H9 (cell line): ENCODE measurements around the gene C2orf72. TPM values are rescaled to one million over a fixed set of nuclear protein-coding genes. Genes with fewer than 3 reads are reported as not detected.

Experiments
- DNase-seq: peaks from one replicate; pipeline ENCODE4 v3.0.0-alpha.2; 2017
- H2AFZ ChIP-seq: one replicate; pipeline ENCODE4 v1.6.1; 2013; ENCODE audit warnings: mild to moderate bottlenecking, low read length, control low read depth, moderate library complexity
- H2AK5ac ChIP-seq: 2 replicates; pipeline ENCODE4 v1.6.1; 2013; ENCODE audit warnings: low read length, control low read depth, mixed read lengths; ENCODE audit not compliant: insufficient read length
- H2BK120ac ChIP-seq: one replicate; pipeline ENCODE4 v1.6.1; 2013; ENCODE audit warnings: low read depth, mild to moderate bottlenecking, low read length, control low read depth, inconsistent platforms; ENCODE audit not compliant: poor library complexity, severe bottlenecking
- H2BK12ac ChIP-seq: 2 replicates; pipeline ENCODE4 v1.6.1; 2013; ENCODE audit warnings: low read length, control low read depth, mixed read lengths, low read depth; ENCODE audit not compliant: insufficient read length
- H2BK15ac ChIP-seq: 2 replicates; pipeline ENCODE4 v1.6.1; 2013; ENCODE audit warnings: low read depth, low read length, control low read depth
- H2BK20ac ChIP-seq: one replicate; pipeline ENCODE4 v1.6.1; 2013; ENCODE audit warnings: low read depth, mild to moderate bottlenecking, low read length, control low read depth, inconsistent platforms; ENCODE audit not compliant: poor library complexity, severe bottlenecking
- H2BK5ac ChIP-seq: 2 replicates; pipeline ENCODE4 v1.6.1; 2013; ENCODE audit warnings: low read length, control low read depth, mixed read lengths; ENCODE audit not compliant: insufficient read length
- H3K14ac ChIP-seq: 2 replicates; pipeline ENCODE4 v1.6.1; 2013; ENCODE audit warnings: low read length, control low read depth; ENCODE audit not compliant: insufficient read depth
- H3K18ac ChIP-seq: 2 replicates; pipeline ENCODE4 v1.6.1; 2013; ENCODE audit warnings: low read depth, mild to moderate bottlenecking, mixed read lengths, low read length, control low read depth; ENCODE audit not compliant: insufficient read length
- H3K23ac ChIP-seq: 2 replicates; pipeline ENCODE4 v1.6.1; 2013; ENCODE audit warnings: low read length, control low read depth, mixed read lengths, low read depth; ENCODE audit not compliant: insufficient read length
- H3K23me2 ChIP-seq: 2 replicates; pipeline ENCODE4 v1.6.1; 2013; ENCODE audit warnings: low read depth, mild to moderate bottlenecking, mixed read lengths, low read length, control low read depth; ENCODE audit not compliant: insufficient read length, poor library complexity, severe bottlenecking
- H3K27ac ChIP-seq: 2 replicates; pipeline ENCODE4 v1.5.1; 2013; ENCODE audit warnings: low read length, control low read depth, mixed read lengths, low read depth; ENCODE audit not compliant: insufficient read length
- H3K27me3 ChIP-seq: 2 replicates; pipeline ENCODE4 v1.6.1; 2013; ENCODE audit warnings: low read length, control low read depth, inconsistent platforms; ENCODE audit not compliant: insufficient read depth
- H3K4ac ChIP-seq: 2 replicates; pipeline ENCODE4 v1.6.1; 2013; ENCODE audit warnings: low read depth, mild to moderate bottlenecking, control low read depth, inconsistent platforms, low read length, moderate library complexity
- H3K4me1 ChIP-seq: 2 replicates; pipeline ENCODE4 v1.6.1; 2013; ENCODE audit warnings: low read length, control low read depth, inconsistent platforms; ENCODE audit not compliant: insufficient read depth
- H3K4me2 ChIP-seq: 2 replicates; pipeline ENCODE4 v1.6.1; 2013; ENCODE audit warnings: low read length, control low read depth, mixed read lengths; ENCODE audit not compliant: insufficient read length, insufficient read depth
- H3K56ac ChIP-seq: 2 replicates; pipeline ENCODE4 v1.6.1; 2013; ENCODE audit warnings: low read depth, mild to moderate bottlenecking, mixed read lengths, low read length, control low read depth; ENCODE audit not compliant: insufficient read length
- H3K79me1 ChIP-seq: 2 replicates; pipeline ENCODE4 v1.6.1; 2013; ENCODE audit warnings: low read depth, mild to moderate bottlenecking, moderate library complexity, low read length, control low read depth, inconsistent platforms; ENCODE audit not compliant: insufficient read depth, poor library complexity, severe bottlenecking
- H3K79me2 ChIP-seq: 2 replicates; pipeline ENCODE4 v1.6.1; 2013; ENCODE audit warnings: low read length, control low read depth, inconsistent platforms; ENCODE audit not compliant: insufficient read depth
- H3K9ac ChIP-seq: 2 replicates; pipeline ENCODE4 v1.6.1; 2013; ENCODE audit warnings: low read length, control low read depth, mixed read lengths; ENCODE audit not compliant: insufficient read length; ENCODE audit errors: extremely low read depth
- H3K9me3 ChIP-seq: one replicate; pipeline ENCODE4 v1.6.1; 2013; ENCODE audit warnings: low read depth, low read length, inconsistent platforms; ENCODE audit not compliant: control insufficient read depth
- H3T11ph ChIP-seq: one replicate; pipeline ENCODE4 v1.6.1; 2013; ENCODE audit warnings: mild to moderate bottlenecking, low read length, control low read depth, inconsistent platforms
- H4K20me1 ChIP-seq: one replicate; pipeline ENCODE4 v1.6.1; 2013; ENCODE audit not compliant: control insufficient read depth, insufficient read length, insufficient read depth
- H4K5ac ChIP-seq: 2 replicates; pipeline ENCODE4 v1.6.1; 2013; ENCODE audit warnings: low read depth, mild to moderate bottlenecking, mixed read lengths, low read length, control low read depth; ENCODE audit not compliant: insufficient read length
- H4K8ac ChIP-seq: replicated peaks from 2 replicates; pipeline ENCODE4 v1.6.1; 2013; ENCODE audit warnings: low read length, control low read depth, mixed read lengths, low read depth; ENCODE audit not compliant: insufficient read length
- H4K91ac ChIP-seq: 2 replicates; pipeline ENCODE4 v1.6.1; 2013; ENCODE audit warnings: low read depth, mild to moderate bottlenecking, moderate library complexity, mixed read lengths, low read length, control low read depth; ENCODE audit not compliant: insufficient read length
- H3K27ac Mint-ChIP-seq, 3 experiments: 2 replicates in 2 of 3; 3 replicates in 1 of 3; pipeline ENCODE4 v1.8.0; 2020 to 2021; ENCODE audit warnings: mixed read lengths in 3 of 3, mild to moderate bottlenecking in 1 of 3, moderate library complexity in 1 of 3
- H3K27me3 Mint-ChIP-seq: 2 replicates; pipeline ENCODE4 v1.8.0; 2021; ENCODE audit warnings: low read depth, mild to moderate bottlenecking, moderate library complexity, mixed read lengths
- H3K36me3 Mint-ChIP-seq, 3 experiments: 2 replicates in 2 of 3; 3 replicates in 1 of 3; pipeline ENCODE4 v1.8.0; 2020 to 2021; ENCODE audit warnings: low read depth in 3 of 3, mixed read lengths in 3 of 3; ENCODE audit not compliant: insufficient read depth in 1 of 3
- H3K4me1 Mint-ChIP-seq, 2 experiments: 2 replicates each; pipeline ENCODE4 v1.8.0; 2020; ENCODE audit warnings: mixed read lengths in 2 of 2
- H3K4me3 Mint-ChIP-seq, 2 experiments: 2 replicates in 1 of 2; 3 replicates in 1 of 2; pipeline ENCODE4 v1.8.0; 2020 to 2021; ENCODE audit warnings: mild to moderate bottlenecking in 2 of 2, mixed read lengths in 2 of 2, moderate library complexity in 1 of 2
- H3K9me3 Mint-ChIP-seq, 2 experiments: 2 replicates in 1 of 2; 3 replicates in 1 of 2; pipeline ENCODE4 v1.8.0; 2020; ENCODE audit warnings: mild to moderate bottlenecking in 2 of 2, mixed read lengths in 2 of 2, moderate library complexity in 1 of 2
- WGBS: extraction: QIAGEN DNeasy Blood & Tissue Kit; methylation state at CpG from one replicate; pipeline ENCODE4 v1.1.7; 2013; ENCODE audit warnings: missing lambda C conversion rate, low lambda C conversion rate, mixed read lengths; ENCODE audit not compliant: insufficient read length; ENCODE audit errors: extremely low coverage; 5-methylcytosine and 5-hydroxymethylcytosine counted together
- long read RNA-seq: library from polyadenylated mRNA; unstranded; transcript quantifications from one replicate; pipeline ENCODE4 v2.0.0, GENCODE V29; 2020
- total RNA-seq: library from RNA; stranded (reverse); gene quantifications from 2 replicates; pipeline ENCODE4 v1.2.1, GENCODE V29; 2021
- TF ChIP-seq, protein P1 (sequence below): fragments of 200-600 bp; sonication (generic); conservative IDR thresholded peaks from 3 replicates; pipeline ENCODE4 v1.8.0; 2021; ENCODE audit warnings: antibody characterized with exemption, mild to moderate bottlenecking

Gene C2orf72
- 0.77 and 1.0 TPM in 2 replicates for total RNA-seq
- long read RNA-seq = 0 reads

- H3K4me1 Mint-ChIP-seq = peaks cover 8 to 15% of the 10 kb centered on the region in 2 experiments; a peak in 3 of 4 replicates
- DNase-seq = no peak
- no peaks in the 10 kb centered on the region for H3K9me3 ChIP-seq
- H4K20me1 ChIP-seq = no peaks in the 10 kb centered on the region
- H3K27ac ChIP-seq = no peak within 1 kb of the TSS
- H4K8ac ChIP-seq = no peak within 1 kb of the TSS
- H3K14ac ChIP-seq = no peak within 1 kb of the TSS
- H3K79me1 ChIP-seq = no peaks in the 10 kb centered on the region
- H2BK15ac ChIP-seq = no peak within 1 kb of the TSS
- H3K27ac Mint-ChIP-seq = no peak within 1 kb of the TSS
- H3K56ac ChIP-seq = no peak within 1 kb of the TSS
- no peak within 1 kb of the TSS for H2BK20ac ChIP-seq
- H3K9ac ChIP-seq = no peak within 1 kb of the TSS
- H3K4me2 ChIP-seq = peak within 1 kb of the TSS; percentile 78
- TF ChIP-seq, protein P1, sequence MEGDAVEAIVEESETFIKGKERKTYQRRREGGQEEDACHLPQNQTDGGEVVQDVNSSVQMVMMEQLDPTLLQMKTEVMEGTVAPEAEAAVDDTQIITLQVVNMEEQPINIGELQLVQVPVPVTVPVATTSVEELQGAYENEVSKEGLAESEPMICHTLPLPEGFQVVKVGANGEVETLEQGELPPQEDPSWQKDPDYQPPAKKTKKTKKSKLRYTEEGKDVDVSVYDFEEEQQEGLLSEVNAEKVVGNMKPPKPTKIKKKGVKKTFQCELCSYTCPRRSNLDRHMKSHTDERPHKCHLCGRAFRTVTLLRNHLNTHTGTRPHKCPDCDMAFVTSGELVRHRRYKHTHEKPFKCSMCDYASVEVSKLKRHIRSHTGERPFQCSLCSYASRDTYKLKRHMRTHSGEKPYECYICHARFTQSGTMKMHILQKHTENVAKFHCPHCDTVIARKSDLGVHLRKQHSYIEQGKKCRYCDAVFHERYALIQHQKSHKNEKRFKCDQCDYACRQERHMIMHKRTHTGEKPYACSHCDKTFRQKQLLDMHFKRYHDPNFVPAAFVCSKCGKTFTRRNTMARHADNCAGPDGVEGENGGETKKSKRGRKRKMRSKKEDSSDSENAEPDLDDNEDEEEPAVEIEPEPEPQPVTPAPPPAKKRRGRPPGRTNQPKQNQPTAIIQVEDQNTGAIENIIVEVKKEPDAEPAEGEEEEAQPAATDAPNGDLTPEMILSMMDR = no peak
- peaks cover 25% of the 10 kb centered on the region for H3K27me3 ChIP-seq
- no peak within 1 kb of the TSS for H3K23ac ChIP-seq
- no peak within 1 kb of the TSS for H4K91ac ChIP-seq
- no peak within 1 kb of the TSS for H2AFZ ChIP-seq
- H3K4ac ChIP-seq = no peak within 1 kb of the TSS
- H3T11ph ChIP-seq = no peak within 1 kb of the TSS
- H3K18ac ChIP-seq = no peak within 1 kb of the TSS
- no peaks in the 10 kb centered on the region for H3K36me3 Mint-ChIP-seq
- H3K4me1 ChIP-seq = no peaks in the 10 kb centered on the region; the same call in 1 of the 2 replicates
- H3K27me3 Mint-ChIP-seq = peaks cover 86% of the 10 kb centered on the region
- H2BK120ac ChIP-seq = no peak within 1 kb of the TSS
- no peak within 1 kb of the TSS for H2BK12ac ChIP-seq
- H2BK5ac ChIP-seq = no peak within 1 kb of the TSS
- H2AK5ac ChIP-seq = no peak within 1 kb of the TSS
- H3K23me2 ChIP-seq = peaks cover 10% of the 10 kb centered on the region
- no peaks in the 10 kb centered on the region for H3K9me3 Mint-ChIP-seq
- WGBS = no CpG with 5 or more reads among the region's 61 CpGs
- H3K79me2 ChIP-seq = no peaks in the 10 kb centered on the region
- H3K4me3 Mint-ChIP-seq = peak within 1 kb of the TSS; percentile 54 to 84
- H4K5ac ChIP-seq = no peak within 1 kb of the TSS
These were observed at the start of gene C2orf72 for GRCh38 chr2:231037202-231037730. Gene C2orf72 (plus strand): TSS chr2:231037523. CDS start chr2:231037566, 43 bp downstream.
